Activated gamma-delta T cell (primary cell): ENCODE measurements around the gene SCRG1.

Experiments
- DNase-seq: peaks from one replicate; lab custom pipeline; 2025; lab: John Stamatoyannopoulos, UW

Gene SCRG1

DNA sequence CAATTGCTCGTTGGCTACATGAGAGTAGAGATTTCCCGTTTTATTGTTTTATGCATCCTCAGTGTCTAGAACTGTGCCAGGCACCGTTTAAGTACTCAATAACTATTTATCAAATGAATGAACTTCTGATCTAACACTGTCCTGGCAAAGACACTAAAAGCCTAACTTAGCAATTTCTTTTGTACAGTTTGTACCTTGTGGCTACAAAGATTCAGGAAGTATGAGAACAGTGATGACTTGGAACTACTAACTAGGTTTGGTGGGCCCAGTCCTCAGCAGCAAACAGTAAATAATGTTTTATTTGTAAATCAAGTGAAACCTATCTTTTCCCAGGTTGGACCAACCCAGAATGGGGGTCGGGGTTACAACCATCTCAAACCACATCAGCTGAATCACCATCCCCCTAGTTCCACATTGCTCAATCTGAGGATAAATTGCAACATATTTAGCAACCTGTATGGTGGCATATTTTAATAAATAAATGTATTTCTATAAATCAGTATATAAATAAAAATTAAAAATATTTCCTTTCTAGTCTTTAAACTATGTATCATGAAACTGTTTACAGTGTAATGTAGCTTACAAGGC is 12.3 kb upstream of the SCRG1 start:
- no peak for DNase-seq

DNA sequence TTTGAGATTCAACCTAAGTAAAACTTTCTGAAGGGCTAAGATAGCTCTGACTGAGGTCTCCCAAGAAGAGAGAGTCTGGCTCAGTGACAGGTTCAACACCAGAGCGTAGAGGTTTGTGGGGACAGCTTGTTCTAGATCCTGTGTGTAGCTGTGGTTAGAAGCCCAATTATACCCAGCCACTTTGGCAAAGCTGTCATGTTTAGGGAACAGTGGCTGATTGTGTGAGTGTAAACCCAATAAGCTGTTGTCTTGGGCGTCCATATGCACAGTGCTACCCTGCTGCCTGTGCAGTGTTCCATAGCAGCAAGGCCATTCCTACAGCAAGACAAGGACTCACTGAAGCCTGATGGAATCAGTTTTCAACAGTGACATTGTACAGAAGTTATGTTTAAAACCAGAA is 11.2 kb upstream of the SCRG1 start:
- no peak for DNase-seq

DNA sequence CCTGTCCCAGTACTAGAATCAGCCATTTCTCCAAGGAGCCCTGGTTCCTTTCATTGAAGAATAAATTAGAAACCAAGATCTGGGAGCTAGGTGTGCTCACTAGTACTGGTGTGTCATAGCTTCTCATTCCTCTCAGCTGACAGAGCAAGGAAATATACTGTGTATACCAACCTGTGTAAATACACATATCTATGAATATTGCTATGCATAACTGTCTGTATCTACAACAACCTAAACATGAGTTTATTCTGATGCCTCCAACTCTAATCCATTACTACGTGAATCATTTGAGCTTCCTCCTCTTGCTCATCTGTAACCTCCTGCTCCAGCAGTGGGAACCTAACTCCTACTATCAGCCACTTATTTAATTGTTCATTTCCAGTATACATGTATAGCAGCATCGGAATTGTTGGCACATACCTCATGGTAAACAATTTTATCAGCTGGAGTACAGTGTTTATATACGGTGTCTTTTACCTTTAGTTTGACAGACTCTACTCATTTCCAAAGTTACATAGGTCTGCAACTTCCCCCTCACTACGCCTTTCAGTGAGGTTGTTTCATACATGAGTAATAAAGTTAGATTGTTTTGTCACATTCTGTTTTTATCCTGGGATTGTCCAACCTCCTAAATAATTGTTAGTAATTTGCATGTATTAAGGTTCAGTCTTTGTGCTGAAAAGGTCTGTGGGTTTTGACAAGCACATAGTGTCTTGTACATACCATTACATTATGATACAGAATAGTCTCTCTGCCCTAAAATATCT is 7.1 kb upstream of the SCRG1 start:
- no peak for DNase-seq

DNA sequence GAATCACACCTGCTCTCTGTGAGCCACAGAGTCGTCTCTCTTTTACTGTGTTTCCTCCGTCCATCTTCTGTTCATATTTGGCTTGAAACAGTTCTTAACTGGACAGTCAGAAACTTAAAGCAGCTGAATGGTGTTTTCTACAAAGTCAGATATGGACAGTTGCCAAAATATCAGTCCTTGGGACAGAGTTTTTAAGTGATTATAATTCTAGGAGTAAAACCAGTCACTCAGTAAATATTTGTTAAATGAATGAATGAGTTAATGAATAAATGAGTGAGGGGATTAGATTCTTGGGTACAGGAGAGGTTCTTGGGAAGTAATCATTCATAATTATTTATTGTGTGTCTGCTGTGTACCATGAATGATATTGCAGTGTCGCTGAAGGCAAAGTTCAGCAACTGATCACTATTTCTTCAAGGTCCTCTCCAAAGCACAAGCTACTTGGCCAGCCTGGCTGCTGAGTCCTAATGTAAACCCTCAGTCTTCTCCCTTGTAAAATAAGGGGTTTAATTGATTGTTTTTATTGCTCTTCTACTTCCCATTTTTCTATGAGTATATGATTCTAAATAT is 5.5 kb upstream of the SCRG1 start:
- no peak for DNase-seq

DNA sequence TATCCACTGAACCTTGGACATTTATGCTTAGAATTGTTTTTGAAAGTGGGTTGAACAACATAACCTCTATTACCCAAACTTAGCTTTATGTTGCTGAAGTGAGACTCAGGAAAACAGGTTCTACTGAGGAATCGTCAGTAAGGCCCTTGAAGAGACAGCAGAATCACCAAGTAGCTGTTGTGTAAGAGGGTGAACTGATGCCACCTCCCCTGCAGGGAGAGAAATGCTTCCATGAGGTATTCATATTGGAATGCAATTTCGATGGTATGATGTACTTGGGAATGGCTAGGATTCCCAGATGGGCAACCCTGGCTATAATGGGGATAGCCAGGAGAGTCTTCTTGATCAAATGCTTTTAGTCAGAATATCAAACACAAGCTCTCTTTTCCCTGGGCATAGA is 4.1 kb upstream of the SCRG1 start:
- DNase-seq = no peak

DNA sequence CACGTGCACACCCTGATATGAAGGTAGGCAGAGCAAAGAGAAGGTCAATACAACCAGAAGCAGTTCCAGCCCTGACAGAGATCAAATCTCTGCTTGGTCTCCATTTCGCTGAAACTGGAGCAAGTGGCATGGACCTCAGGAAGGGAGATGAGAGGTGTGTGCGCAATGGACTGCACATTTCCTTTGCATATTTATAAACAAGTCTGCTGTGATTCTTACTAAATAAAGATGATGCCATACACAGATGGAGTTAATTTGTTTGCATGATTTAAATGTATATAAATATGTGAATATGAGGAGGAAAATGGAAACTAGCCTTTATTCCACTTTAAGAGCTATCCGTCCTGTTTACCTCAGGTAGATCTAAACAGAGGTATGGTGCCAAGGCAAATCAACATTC is 2.1 kb upstream of the SCRG1 start:
- DNase-seq = no peak

DNA sequence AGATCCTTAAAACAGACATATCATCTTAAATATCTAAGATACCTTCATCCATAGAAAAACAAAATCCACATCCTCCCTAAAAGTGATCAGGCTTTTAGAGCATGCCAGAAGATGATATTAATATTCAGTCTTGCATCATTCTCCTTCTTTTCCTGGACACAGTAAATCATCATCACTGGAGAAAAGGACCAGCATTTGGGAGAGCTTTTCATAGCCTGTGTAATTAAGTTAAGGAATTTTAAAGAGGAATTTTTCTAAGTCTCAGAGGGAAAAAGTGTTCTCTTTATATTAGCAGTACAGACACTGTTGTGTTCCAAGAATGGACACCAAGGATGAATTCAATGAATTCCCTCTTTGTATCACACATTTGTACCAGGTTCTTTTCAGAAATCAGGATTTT is 696 bp downstream of the SCRG1 start:
- DNase-seq = no peak

DNA sequence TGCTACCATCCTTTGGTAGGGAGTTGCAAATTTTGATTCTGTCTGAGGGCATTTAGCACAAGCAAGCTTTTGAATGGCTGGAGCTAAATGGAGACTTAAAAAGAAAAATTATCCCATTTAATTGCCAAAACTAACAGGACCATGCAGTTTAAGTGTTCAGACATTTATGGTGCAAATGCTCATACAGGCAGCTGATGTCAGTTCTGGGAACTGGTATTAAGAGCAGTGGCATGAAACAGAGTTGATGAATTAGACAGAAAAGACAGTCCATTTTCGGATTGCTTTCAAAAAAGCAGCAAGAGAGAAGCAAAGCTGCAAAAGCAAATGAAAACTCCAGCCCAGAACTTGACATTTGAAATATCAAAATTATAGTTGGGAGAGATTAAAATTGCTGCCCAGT is 1.3 kb downstream of the SCRG1 start:
- no peak for DNase-seq

DNA sequence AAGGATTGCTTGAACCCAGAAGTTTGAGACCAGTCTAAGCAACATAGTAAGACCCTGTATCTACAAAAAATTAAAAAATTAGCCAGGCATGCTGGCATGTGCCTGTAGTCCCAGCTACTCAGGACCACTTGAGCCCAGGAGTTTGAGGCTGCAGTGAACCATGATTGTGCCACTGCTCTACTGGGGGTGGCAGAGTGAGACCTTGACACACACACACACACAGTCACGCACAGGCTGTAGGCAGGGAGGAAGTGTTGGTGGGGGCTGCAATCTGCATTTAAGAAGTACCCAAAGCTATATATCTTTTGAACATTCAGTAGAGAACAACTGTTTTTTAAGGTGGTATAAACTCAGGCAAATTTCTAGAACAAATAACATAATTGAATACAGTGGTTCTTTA is 7.2 kb downstream of the SCRG1 start:
- DNase-seq = no peak

DNA sequence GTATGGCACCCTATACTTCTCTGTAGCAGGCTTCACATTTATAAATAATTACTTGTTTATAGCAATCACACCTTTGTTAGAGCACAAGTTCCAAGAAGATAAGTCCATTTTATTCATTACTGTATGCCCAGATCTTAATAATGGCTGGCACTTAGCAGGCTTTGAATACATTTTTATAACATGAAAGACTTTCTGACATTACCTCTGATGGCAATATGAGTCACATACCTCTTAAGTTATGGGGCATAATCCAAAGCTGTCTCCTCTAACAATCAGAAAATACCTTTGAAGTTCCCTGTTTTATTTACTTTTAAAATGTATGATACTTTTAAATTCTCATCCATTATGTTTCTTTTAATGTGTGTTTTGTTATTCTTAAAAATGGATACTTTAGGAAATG is 12.2 kb downstream of the SCRG1 start:
- DNase-seq = no peak

DNA sequence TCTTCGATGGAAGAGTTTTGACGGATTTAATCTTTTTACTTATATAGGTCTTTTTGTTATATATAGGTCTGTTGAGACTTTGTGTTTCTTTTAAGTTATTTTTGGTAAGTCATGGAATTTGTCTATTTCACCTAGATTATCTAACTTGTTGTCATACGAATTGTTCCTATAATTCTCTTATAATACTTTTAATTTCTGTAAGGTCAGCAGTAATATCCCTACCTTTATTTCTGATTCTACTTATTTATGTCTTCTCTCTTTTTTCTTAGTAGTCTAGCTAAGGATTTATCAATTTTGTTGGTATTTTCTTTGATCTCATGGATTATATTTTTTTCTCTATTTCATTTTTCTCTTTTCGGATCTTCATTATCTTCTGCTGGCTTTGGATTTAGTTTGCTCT is 16.6 kb downstream of the SCRG1 start:
- DNase-seq = no peak

DNA sequence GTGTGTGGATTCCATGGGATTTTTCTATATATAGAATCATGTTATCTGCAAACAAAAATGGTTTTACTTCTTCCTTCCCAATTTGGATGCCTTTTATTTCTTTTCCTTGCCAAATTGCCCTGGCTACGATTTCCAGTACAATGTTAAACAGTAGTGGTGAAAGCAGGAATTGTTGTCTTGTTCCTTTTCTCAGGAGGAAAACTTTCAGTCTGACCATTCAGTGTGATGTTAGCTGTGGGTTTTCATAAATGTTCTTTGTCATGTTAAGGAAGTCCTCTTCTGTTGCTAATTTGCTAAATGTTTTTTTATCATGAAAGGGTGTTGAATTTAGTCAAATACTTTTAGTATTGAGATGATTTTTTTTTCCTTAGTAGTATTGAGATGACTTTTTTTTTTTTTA is 17.3 kb downstream of the SCRG1 start:
- no peak for DNase-seq

DNA sequence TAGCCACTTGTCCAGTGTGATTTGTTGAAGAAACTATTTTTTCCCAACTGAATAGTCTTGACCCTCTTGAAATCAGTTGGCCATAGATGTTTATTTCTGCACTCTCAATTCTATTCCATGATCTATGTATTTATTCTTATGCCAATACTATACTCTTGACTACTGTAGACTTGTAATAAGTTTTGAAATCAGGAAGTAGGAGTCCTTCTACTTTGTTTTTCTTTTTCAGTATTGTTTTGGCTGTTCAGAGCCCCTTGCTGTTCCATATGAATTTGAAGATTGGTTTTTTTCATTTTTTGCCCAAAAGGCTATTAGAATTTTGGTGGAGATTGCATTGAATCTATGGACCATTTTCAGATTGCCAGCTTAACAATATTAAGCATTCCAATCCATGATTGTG is 17.9 kb downstream of the SCRG1 start:
- no peak for DNase-seq

DNA sequence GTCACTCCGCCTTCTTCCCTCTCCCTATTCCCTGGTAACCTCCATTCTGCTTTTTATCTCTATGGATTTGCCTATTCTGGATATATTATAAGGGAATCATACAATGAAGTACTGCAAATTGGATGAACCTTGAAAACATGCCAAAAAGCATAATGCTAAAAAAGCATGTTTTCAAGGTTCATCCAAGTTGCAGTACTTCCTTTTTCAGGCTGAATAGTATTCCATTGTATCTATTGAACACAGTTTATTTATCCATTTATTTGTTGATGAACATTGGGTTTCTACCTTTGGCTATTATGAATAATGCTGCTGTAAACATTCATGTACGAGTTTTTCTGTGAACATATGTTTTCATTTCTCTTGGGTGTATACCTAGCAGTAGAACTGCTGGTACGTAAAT is 19.0 kb downstream of the SCRG1 start:
- no peak for DNase-seq

DNA sequence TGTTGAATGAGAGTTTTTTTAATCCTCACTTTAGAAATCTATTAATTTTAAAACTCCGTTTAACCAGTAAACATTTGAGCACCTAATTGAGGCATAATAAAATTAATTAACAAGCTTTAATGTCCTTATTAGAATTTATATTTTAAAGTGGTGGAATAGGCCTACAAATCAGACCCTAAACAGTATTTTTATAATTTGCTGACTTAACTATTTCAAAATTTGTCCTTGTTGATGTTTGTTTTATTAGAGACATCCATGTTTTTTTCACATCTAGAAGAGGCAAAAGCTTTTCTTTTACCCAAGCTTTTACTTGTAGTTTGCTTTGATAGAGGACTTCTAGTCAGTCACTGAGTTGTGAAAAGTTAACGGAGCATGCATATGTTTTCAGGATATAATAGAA is 24.3 kb downstream of the SCRG1 start:
- no peak for DNase-seq

DNA sequence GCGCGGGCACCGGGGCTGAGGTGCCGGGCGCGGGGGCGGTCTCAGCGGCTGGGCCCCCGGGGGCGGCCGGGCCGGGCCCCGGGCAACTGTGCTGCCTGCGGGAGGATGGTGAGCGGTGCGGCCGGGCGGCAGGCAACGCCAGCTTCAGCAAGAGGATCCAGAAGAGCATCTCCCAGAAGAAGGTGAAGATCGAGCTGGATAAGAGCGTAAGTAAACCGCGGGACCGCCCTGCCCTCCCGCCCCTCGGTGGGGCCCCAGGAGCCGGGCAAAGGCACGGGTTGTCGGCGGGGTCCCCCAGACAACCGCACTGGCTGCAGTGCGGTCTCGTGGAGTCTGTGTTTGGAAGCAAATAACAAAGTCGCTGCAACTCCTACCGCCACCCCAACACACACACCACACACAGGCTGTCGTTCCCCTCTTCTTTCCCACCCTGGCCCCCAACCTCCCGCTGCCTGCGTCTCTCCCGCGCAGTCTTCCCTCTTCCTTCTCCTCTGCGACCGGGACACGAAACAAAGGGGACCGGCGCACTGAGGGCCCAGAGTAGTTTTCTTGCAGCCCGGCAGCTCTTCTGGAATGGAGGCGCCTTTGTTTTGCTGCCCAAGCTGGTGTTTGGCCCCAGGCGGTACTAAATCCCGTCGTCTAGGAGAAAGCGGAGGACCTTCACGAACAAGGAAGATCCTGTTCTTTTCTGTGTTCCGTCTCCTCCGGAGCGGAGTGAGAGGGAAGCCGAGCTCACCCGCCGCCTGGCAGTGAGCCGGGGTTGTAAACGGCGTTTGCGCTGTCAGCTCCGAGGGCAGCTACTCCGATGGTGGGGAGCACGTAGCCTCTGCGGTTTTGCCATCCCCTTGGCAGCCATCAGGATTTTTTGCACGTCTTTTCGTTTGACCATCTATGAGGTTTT is 27.4 kb downstream of the SCRG1 start:
- peak; percentile 48 for DNase-seq

DNA sequence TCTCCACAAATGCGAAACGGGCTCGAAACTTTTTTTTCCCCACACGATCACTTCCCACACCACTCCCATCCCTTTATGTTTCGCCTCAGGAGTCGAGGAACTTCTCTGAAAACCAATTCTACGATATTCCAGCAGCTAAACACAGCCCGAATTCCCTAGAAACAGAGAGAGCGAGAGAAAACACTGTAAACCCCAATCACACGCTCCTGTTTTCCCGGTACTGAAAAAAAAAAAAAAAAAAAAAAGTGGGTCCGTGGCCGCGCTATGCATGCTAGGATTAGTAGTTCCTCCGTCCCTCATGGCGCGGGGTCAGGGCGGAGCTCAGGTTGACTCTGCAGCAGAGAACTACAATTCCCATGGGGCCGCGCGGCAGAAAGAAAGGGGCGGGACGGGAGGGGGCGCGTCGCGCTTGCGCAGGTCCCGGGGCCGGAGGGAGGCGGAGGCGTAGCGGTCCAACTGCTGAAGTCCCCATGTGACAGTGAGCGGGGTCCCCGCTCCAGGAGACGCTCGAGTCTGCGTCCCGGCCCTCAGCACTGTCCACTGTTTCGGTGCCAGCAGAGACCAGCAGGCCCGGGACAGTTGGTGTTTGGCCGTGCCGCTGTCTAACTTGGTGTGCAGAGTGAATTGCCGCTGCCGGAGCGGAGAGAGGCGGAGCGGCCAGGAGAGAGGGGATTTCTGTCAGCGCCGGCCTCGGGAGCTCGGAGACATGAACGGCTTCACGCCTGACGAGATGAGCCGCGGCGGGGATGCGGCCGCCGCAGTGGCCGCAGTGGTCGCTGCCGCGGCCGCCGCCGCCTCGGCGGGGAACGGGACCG is 28.2 kb downstream of the SCRG1 start, which contains the start of gene SAP30:
Gene SAP30, plus strand, starts transcription at position 478 of the 815 bp plus-strand sequence. Its CDS starts 229 bp downstream, at position 707.
- DNase-seq = peak; percentile 89

DNA sequence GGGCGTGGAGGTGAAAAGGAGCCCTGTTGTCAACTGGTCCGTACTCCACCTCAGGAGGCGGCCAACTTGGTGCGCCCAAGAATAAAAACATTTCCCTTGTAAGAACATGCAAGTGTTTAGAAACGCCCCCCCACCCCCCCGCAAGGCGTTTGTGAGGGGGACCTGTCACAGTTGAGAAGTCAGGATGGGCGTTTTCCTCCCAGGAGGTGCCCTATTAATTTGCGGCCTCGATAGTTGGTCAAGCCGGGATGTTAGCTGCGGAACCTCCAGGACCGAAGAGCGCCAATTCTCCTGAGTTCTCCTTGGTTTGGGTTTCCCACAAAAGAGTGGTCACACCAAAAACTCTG is 28.8 kb downstream of the SCRG1 start:
- DNase-seq = peak; percentile 18

DNA sequence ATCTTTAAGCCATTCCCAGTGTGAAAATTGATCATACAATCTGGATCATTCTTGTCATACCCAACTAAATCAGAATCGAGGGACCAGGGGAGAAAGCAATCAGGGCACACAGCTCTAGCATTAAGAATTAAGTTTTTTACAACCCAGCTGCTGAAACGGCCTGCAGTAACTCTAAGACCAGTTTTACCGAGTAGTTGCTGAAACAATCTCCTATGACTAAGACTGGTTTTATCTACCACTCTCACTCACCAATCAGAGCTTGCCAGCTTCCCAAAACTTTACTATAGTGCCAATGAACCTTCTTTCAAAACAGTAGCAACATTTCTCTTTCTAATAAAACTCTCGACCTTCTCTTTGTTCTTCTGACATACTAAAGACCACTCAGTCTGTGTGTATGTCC is 31.0 kb downstream of the SCRG1 start:
- no peak for DNase-seq

DNA sequence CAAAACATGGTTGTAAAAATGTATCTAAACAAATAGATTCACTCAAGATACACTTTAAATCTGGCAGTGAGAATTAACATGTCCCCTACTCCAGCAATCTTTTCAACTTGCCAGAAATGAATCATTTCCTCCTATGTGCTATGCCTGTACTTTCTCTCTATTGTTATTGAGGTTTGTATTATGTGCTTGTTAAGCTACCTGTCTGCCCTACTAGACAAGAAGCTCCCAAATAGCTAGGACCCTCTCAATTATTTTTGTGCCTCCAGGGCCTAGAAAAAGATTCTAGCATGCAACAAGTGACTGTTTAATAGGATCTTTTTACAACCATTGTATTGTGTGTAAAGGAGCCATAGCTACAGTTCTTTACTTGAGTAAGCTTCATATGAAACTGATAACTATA is 31.6 kb downstream of the SCRG1 start:
- no peak for DNase-seq

DNA sequence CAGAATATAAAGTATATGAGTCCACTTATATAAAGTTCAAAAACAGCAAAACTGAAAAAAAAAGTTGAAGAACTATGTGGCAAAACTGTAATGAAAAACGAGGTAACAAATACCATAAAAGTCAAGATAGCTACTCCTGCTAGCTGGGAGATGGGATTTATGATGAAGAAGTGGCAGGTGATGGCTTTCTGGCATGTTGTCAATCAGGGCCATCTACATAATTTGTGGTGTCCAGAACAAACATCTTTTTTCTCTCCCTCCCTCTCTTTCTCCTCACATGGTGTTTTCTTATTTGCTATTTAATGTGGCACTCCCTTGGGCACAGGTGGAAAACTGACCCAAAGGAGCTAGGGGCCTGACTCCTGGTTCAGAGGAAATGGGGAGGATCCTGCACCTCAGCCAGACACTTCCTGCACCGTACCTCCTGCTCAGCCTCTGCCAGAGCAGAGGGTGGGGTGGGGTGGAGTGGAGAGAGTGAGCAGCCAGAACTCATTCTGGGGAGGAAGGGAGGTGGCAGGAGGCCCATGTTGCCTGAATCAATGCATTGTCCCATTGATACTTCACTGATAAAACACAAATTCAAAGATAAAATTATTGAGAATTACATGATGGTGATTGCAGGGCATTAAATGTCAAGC is 33.4 kb downstream of the SCRG1 start:
- no peak for DNase-seq
